Hematopoietic multipotent progenitor cell treated with erythropoietin and hydrocortisone succinate and interleukin-3 and kit ligand, for 17 days (in vitro differentiated cells): ENCODE results near the gene ABCC3.
A peak's percentile ranks its signal among the peaks of the same experiment; 100 is the strongest.

ENCODE experiments used
- DNase-seq: peaks from one replicate; pipeline ENCODE4 v3.0.0-alpha.2; 2015; ENCODE audit warnings: low spot score

The ABCC3 gene

GRCh38 chr17:50627782-50628601 is 6.7 kb upstream of the ABCC3 start:
- DNase-seq, result no peak

- DNase-seq, result no peak
Observed at GRCh38 chr17:50629902-50630301, 4.8 kb upstream of the ABCC3 start.

GRCh38 chr17:50630524-50631194 is 4.0 kb upstream of the ABCC3 start:
- peak; percentile 58 for DNase-seq

- DNase-seq, result no peak
Observed at GRCh38 chr17:50631195-50631907, 3.3 kb upstream of the ABCC3 start.

- DNase-seq, result no peak
Observed at GRCh38 chr17:50631908-50632571, 2.6 kb upstream of the ABCC3 start.

GRCh38 chr17:50632637-50633036 is 2.0 kb upstream of the ABCC3 start:
- DNase-seq, result no peak

- DNase-seq, result no peak
Observed at GRCh38 chr17:50633683-50634082, 998 bp upstream of the ABCC3 start.

GRCh38 chr17:50634915-50635731 is 442 bp downstream of the ABCC3 start:
- no peak for DNase-seq

- DNase-seq, result no peak
Observed at GRCh38 chr17:50635732-50635981, 976 bp downstream of the ABCC3 start.

GRCh38 chr17:50635982-50636803 is 1.5 kb downstream of the ABCC3 start:
- DNase-seq, result no peak

- no peak for DNase-seq
Observed at GRCh38 chr17:50636804-50637195, 2.1 kb downstream of the ABCC3 start.

- DNase-seq, result no peak
Observed at GRCh38 chr17:50637829-50638605, 3.3 kb downstream of the ABCC3 start.

- DNase-seq, result no peak
Observed at GRCh38 chr17:50638606-50638965, 3.9 kb downstream of the ABCC3 start.

- DNase-seq, result no peak
Observed at GRCh38 chr17:50638966-50639713, 4.5 kb downstream of the ABCC3 start.

- DNase-seq, result no peak
Observed at GRCh38 chr17:50640686-50641351, 6.1 kb downstream of the ABCC3 start.

- DNase-seq, result no peak
Observed at GRCh38 chr17:50641357-50641756, 6.7 kb downstream of the ABCC3 start.

- DNase-seq, result no peak
Observed at GRCh38 chr17:50642071-50642721, 7.5 kb downstream of the ABCC3 start.
